Stimulated activated naive CD4-positive, alpha-beta T cell treated with Interleukin-2 at 50 U/mL for 16 hours (primary cell): ENCODE results near the gene ADAMTSL1.

Source experiments
- DNase-seq: peaks from one replicate; lab custom pipeline; 2025; lab: John Stamatoyannopoulos, UW

The ADAMTSL1 gene

GRCh38 chr9:18610956-18611355 is 137.0 kb downstream of the ADAMTSL1 start:
- no peak for DNase-seq

GRCh38 chr9:18611971-18612370 is 138.0 kb downstream of the ADAMTSL1 start:
- DNase-seq, result no peak

DNA sequence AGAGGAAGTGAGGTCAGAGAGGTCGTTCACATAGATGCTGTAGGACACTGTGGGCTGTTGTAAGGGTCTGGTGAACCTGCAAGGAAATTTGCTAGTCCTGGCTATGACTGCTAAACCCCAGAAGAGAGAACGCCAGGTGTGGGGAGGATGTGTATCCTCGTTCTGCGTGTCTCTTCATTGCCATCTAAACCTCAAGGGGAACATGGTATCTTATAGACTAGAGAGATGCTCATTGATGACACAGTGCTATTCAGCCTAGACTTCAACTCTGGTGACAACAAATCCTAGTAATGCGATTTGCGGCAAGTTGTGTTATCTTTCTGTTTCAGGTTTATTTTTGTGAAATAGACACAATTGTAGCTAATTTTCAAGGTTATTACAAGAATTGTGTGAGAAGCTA is 140.2 kb downstream of the ADAMTSL1 start:
- no peak for DNase-seq

DNA sequence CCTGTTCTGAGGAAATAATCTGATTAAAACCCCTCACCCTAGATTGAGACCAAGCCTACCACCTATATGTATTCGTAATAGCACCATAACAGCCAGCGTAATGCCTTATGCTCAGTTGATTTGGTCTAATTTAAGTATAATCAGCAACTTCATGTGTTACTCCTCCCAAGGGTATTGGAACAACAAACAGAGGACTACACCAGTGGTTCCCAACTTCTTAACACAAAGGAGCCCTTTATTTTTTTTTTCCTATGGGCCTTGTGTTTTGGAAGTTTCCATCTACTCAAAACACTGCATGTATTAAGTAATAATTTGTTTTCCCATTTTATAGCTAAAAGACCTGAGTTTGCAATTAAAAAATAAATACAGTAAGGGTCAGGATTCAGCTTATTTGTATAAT is 140.7 kb downstream of the ADAMTSL1 start:
- no peak for DNase-seq

GRCh38 chr9:18616976-18617375 is 143.0 kb downstream of the ADAMTSL1 start:
- no peak for DNase-seq

- no peak for DNase-seq
These were observed 143.8 kb downstream of the ADAMTSL1 start for GRCh38 chr9:18617759-18618158.

DNA sequence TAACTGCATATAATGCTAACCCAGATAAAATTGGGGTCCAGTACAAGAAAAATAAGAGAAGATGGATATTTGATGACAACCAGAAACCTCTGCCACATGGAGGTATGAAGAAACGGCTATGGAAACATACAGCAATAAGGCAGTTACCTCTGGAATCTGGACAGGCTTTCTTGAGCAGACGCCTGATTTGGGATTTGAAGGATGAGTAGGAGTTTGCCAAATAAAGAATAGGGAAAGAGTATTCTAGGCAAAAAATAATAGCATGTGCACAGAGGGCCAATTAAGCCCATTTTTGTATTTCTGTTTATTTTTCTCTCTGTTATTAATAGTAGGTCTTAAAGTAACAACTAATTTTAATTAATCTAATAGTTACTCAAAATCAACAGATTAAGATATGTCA is 144.9 kb downstream of the ADAMTSL1 start:
- no peak for DNase-seq

DNA sequence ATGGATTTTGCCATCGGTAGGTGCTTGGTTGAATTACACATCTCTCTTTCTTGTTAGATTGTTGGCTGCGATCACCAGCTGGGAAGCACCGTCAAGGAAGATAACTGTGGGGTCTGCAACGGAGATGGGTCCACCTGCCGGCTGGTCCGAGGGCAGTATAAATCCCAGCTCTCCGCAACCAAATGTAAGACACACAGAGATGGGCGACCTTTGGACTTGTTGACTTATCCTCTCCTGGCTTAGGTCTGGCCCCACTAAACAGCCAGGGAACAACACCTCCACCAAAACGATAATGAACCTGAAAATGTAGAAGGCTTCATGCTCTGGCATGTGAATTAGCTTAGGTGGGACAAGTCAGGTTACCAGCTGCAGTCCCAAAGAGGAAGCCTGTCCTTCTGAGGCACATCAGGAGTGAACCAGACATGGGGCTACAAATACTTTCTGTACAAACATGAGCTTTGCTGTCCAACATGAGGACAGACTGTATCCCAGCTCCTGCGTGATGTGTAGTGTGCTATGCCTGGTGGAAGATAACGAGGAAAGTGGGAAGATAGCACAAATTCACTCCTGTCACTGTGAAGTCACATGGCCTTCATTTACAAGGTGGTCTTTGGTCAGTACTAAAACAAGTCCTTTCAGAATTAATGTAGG is 148.4 kb downstream of the ADAMTSL1 start:
- DNase-seq, result no peak

DNA sequence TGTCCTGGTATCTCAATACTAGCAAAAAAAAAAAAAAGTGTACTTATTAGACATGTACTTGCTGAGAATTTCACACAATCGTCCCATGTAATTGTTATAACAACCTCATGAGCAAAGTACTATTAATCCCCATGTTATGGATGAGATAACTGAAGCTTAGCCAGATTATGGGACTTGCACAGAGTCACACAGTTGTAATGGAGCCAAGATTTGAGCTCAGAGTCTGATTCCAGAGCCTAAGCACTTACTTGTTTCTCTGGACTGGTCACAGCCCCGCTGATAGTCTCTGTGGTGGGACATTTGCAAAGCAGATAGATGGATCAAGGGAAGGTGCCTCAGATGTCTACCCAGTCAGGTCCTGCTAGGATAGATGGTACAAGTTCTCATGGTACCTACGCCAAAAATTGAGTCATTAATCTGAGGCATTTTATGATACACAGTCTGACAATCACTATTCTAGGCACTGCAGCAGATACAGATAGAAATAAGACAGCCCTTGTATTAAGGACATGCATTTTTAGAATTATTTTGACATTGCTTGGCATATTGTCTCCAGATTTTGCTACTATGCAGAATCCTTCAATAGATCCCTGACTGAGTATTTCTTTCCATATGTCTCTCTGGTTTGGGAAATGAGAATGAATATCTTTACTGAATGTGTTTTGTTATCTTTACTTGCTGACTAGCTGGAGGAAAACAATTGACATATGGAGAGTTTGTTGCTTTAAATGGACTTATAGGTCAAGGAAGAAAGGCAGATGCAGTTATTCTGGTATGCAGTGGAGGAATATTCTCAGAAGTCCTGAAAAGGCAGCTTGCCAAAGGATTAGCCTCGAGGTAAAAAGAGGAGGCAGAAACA is 149.5 kb downstream of the ADAMTSL1 start:
- DNase-seq, result no peak

GRCh38 chr9:18626046-18626698 is 152.2 kb downstream of the ADAMTSL1 start:
- DNase-seq, result no peak

- DNase-seq, result no peak
These were observed 155.2 kb downstream of the ADAMTSL1 start for GRCh38 chr9:18629136-18629535.

DNA sequence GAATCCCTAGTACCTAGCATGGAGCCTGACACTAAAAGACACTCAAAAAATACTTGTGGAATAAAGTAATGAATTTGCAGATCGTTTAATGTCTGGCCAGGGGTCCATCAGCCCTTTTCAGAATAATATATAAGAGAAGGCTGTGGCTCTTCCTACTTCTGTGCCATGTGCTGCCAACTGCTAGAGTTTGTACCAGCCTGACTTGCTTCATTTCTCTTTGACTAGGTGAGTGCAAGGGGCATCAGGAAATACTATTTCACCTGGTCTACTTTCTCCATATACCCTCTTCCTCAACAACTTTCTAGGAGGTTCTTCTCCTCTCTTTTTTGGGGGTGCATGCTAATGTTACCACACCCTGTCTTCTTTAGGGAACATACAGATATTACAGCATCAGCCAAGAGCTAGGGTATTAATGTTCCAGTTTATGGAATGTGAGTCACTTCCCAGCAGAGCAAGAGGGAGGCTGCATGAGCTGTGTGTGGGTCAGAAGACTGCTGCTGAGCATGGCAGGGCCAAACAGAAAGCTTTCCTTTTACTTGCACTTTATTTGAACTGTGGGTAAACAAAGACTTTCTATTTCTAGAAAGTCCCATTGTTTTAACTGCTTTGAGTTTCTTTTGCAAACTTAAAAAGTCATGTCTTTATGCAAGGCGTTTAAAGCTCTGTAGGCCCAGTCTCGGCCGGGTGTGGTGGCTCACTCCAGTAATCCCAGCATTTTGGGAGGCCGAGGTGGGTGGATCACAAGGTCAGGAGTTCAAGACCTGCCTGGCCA is 158.9 kb downstream of the ADAMTSL1 start:
- DNase-seq, result no peak

DNA sequence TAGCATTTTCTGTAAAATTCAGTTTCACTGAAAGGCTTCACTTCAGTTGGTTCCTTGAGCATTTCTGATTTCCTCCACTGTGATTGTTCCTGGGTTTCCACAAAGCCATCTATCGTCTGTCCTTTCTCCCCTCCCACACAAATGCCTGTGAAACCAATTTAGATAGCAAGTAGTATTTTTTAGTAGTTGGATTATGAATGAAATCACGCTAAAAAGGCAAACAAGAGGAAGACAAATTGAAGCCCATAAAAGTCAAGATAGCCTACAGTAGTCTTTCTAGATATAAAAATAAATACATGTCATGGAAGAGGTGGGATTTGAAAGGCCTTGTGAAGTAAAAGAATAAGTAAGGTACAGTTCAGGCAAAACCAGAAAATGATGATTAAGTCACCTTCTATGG is 162.8 kb downstream of the ADAMTSL1 start:
- DNase-seq, result no peak

- DNase-seq, result no peak
These were observed 164.7 kb downstream of the ADAMTSL1 start for GRCh38 chr9:18638371-18639249.

DNA sequence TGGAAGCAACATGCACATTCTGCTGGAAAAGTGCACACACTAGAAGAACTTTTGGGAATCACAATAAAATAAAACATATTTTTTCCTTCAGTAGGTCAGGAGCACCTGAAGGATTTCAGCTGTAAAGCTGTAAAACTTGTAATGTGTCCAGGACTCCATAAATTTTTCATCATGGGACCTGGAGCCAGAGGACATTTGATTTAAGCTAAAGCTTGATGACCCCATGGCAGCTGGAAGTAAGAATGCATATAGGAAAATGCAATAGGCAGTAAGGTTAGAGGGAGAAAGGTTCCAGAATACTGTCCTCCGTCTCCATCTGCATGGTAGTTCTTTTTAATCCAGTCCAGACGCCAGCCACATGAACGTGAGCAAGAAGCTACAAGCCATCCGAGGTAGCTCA is 166.0 kb downstream of the ADAMTSL1 start:
- no peak for DNase-seq

DNA sequence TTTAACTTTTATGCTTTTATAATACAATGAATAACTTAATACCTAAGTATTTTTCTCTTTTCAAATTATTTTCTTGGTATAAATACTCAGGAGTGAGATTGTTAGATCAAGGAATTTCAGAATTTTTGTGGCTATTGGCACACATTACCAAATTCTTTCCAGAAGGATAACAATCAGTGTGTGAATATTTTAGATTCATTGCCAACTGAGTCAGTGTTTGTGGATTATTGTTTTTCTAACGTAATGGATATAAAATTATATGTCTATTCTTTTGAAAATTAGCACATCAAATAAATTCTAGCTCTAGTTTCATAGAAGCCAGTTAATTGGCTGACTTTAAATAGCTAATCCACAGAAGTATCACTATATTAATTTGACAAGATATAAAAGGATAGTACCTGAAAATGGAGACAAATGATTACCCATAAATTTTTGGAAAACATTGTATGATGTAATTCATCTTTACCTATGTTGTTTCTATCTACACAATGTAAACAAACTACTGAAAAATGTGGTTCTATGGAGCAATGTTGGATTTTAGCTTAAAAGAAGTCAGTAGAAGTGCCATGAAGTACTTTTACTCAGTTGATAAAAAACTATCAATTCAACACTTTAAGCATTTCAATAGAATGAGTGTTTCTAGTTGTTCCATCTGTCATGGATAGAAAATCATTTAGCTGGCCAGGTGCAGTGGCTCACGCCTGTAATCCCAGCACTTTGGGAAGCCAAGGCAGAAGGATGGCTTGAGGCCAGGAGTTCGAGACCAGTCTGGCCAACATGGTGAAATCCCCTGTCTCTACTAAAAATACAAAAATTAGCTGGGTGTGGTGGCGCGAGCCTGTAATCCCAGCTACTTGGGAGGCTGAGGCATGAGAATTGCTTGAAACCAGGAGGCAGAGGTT is 185.1 kb downstream of the ADAMTSL1 start:
- no peak for DNase-seq

DNA sequence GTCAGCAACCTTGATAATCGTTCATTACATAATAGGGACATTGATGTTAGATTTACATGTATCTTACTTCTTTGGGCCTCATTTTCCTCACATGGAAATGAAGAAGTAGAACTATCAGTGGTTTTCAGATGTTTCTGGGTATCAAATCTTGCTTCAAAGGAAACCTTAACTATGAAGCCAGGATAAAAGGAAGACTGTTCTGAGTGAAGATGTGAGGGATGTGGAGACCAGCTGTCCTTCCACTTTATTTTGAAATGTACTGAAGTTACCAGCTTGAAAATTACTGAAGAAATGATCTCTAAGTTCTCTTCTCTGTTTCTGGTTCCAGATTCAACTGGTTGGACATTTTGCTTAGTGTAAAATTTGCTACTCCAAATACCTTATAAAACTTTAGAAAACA is 186.0 kb downstream of the ADAMTSL1 start:
- DNase-seq, result no peak

DNA sequence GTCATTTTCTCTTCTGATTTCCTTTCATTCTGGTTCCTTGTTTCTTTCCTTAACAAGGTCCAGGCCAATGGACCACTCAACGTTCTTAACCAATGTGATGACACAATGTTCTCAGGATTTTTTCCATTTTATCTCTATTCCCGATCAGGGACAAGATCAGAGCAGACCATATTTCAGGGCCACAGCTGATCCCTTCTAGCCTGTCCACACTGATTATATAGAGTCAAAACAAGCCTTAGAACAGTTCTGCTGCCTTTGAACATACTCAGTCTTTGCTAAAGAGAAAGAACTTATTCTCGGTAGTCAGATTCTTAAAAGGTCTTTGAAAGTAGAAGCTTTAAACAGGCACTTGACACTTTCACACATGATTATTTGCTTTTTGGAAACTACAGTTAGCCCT is 188.4 kb downstream of the ADAMTSL1 start:
- no peak for DNase-seq

DNA sequence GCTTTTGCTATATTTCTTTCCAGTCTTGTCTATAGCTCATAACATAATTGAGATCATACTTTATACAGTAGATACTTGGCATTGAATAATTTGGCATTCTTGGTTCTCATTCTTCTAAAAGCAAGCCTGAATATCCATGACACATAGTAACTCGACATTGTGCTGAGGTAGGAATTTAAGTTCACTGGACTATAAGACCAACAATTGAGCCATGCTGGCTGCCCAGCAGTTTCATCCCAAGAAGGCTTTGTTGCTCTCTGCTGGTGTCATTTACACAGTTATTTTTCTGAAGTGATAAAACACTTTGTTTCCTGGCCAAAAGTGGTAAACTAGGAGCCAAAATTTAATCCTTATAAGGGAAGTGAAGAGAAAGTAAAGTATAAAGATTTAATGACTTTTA is 192.0 kb downstream of the ADAMTSL1 start:
- DNase-seq, result no peak

- DNase-seq, result no peak
These were observed 192.4 kb downstream of the ADAMTSL1 start for GRCh38 chr9:18666348-18666747.
